Lower lobe of right lung (tissue), 2 donors: ENCODE data around the gene LDAF1. TPM values are rescaled to one million over a fixed set of nuclear protein-coding genes. Genes with fewer than 3 reads are reported as not detected.

ENCODE experiments used
- ATAC-seq, 2 donors: fragments of 200-7000 bp; cut with Tn5 transposase; one replicate each; pipeline ENCODE4 v1.9.1; 2020 to 2022; ENCODE audit warnings: mild to moderate bottlenecking in 2 of 2, moderate library complexity in 2 of 2
- DNase-seq: peaks from one replicate; pipeline ENCODE4 v3.0.0-alpha.2; 2020
- H3K27ac ChIP-seq: fragments of 200-600 bp; one replicate; pipeline ENCODE4 v1.8.0; 2022
- H3K27me3 ChIP-seq: fragments of 200-600 bp; one replicate; pipeline ENCODE4 v1.8.0; 2022; ENCODE audit warnings: low read depth
- H3K36me3 ChIP-seq: fragments of 200-600 bp; one replicate; pipeline ENCODE4 v1.8.0; 2022; ENCODE audit warnings: mild to moderate bottlenecking
- H3K4me1 ChIP-seq: fragments of 200-600 bp; one replicate; pipeline ENCODE4 v1.8.0; 2022
- H3K4me3 ChIP-seq: fragments of 200-600 bp; one replicate; pipeline ENCODE4 v1.8.0; 2022; ENCODE audit warnings: mild to moderate bottlenecking
- H3K9me3 ChIP-seq: fragments of 200-600 bp; one replicate; pipeline ENCODE4 v1.8.0; 2022
- CTCF ChIP-seq: fragments of 200-600 bp; IDR thresholded peaks from one replicate; pipeline ENCODE4 v1.8.0; 2022; ENCODE audit warnings: antibody characterized with exemption, mild to moderate bottlenecking
- intact Hi-C: fragments of 100-400 bp; cut with DNase I; formaldehyde crosslinking; loops from one replicate; pipeline ENCODE4 v1.11.0; 2022
- total RNA-seq: library from RNA; stranded (reverse); fragmentation: NEBNext Ultra II Directional; extraction: Animal tissue kit (Norgen Biotek cat#: 25700); gene quantifications from one replicate; pipeline ENCODE4 v1.2.1, GENCODE V29; 2021
- donor health status: DM: no; HTN: yes; CAD: no; lungs with severe emphysema.

Gene LDAF1
- total RNA-seq, 1 donor from 2014 or later, result 39.8 TPM

- no peak for TF ChIP-seq CTCF
- DNase-seq (no peak), ATAC-seq (no peak)
- Histone ChIP-seq H3K27me3 (peaks cover 4% of the 10 kb centered on the region), H3K9me3 (no peaks in the 10 kb centered on the region), H3K4me1 (no peaks in the 10 kb centered on the region), H3K36me3 (no peaks in the 10 kb centered on the region), H3K4me3 (no peak overlapping the region), H3K27ac (no peak overlapping the region)
- intact Hi-C loops, result no loop called here
Measured at GRCh38 chr16:21125191-21125590, 33.3 kb upstream of the LDAF1 start.

GRCh38 chr16:21126518-21126917 lies 32.0 kb upstream of the LDAF1 start:
- Histone ChIP-seq H3K36me3 (no peaks in the 10 kb centered on the region), H3K4me3 (no peak overlapping the region), H3K4me1 (no peaks in the 10 kb centered on the region), H3K9me3 (no peaks in the 10 kb centered on the region), H3K27ac (no peak overlapping the region), H3K27me3 (peaks cover 4% of the 10 kb centered on the region)
- intact Hi-C loops, result no loop called here
- no peak for TF ChIP-seq CTCF
- ATAC-seq, result no peak
- no peak for DNase-seq

- ATAC-seq (no peak), DNase-seq (no peak)
- Histone ChIP-seq H3K36me3 (no peaks in the 10 kb centered on the region), H3K4me1 (no peaks in the 10 kb centered on the region), H3K4me3 (no peak overlapping the region), H3K27me3 (peaks cover 6% of the 10 kb centered on the region), H3K27ac (no peak overlapping the region), H3K9me3 (no peaks in the 10 kb centered on the region)
- intact Hi-C loops, result no loop called here
- TF ChIP-seq CTCF, result no peak
Measured at GRCh38 chr16:21128991-21129390, 29.5 kb upstream of the LDAF1 start.

GRCh38 chr16:21130811-21131210 lies 27.7 kb upstream of the LDAF1 start:
- peaks cover 6% of the 10 kb centered on the region for H3K27me3 ChIP-seq
- no peak overlapping the region for H3K27ac ChIP-seq
- no peaks in the 10 kb centered on the region for H3K9me3 ChIP-seq
- ATAC-seq (no peak), DNase-seq (no peak)
- H3K36me3 ChIP-seq, result no peaks in the 10 kb centered on the region
- no peaks in the 10 kb centered on the region for H3K4me1 ChIP-seq
- intact Hi-C loops, result no loop called here
- no peak overlapping the region for H3K4me3 ChIP-seq
- TF ChIP-seq CTCF, result no peak

- DNase-seq (no peak), ATAC-seq (no peak)
- TF ChIP-seq CTCF, result no peak
- Histone ChIP-seq H3K4me1 (no peaks in the 10 kb centered on the region), H3K4me3 (no peak overlapping the region), H3K27ac (no peak overlapping the region), H3K27me3 (peaks cover 3% of the 10 kb centered on the region), H3K36me3 (no peaks in the 10 kb centered on the region), H3K9me3 (no peaks in the 10 kb centered on the region)
- intact Hi-C loops, result no loop called here
Measured at GRCh38 chr16:21134053-21134452, 24.4 kb upstream of the LDAF1 start.

GRCh38 chr16:21145738-21146137 lies 12.7 kb upstream of the LDAF1 start:
- Histone ChIP-seq H3K27me3 (no peaks in the 10 kb centered on the region), H3K9me3 (no peaks in the 10 kb centered on the region), H3K36me3 (no peaks in the 10 kb centered on the region), H3K27ac (no peak overlapping the region), H3K4me3 (no peak overlapping the region), H3K4me1 (peaks cover 6% of the 10 kb centered on the region)
- intact Hi-C loops, result no loop called here
- no peak for TF ChIP-seq CTCF
- ATAC-seq (peak; percentile 20 to 48), DNase-seq (no peak)
